Inflammatory macrophage treated with lipopolysaccharide for 1 hour (primary cell): ENCODE results near the gene GJB1.
"Not testable (repeated sequence)": the region's sequence is repeated elsewhere in the genome, so short reads cannot be mapped to it uniquely, and the experiment has no call there.

Experiments
- DNase-seq, 2 donors: peaks; one replicate each; pipeline ENCODE4 v3.0.0-alpha.2; 2020 to 2022

The GJB1 gene

DNA sequence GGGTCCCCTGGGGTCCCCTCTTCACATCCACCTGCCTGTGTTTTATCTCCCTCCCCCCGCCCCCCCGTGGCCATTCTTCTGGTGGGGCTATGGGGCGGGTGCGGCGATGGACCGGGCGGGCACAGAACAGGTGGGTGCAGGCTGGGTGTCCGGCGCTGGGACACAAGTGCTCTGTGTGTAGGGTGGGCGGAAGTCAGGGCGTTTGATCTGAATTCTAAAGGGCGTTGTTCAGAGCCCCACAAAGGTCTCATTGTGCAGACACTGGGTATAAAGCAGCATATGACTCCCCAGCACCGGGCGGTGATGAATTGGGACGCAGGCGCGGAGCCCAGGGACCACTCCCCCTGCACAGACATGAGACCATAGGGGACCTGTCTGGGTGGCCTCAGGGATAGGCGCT lies at the start of gene GJB1:
Gene GJB1, plus strand, starts transcription at position 296 of the 400 bp plus-strand sequence. CDS start 484 bp downstream, outside the sequence.
- DNase-seq, result no peak

DNA sequence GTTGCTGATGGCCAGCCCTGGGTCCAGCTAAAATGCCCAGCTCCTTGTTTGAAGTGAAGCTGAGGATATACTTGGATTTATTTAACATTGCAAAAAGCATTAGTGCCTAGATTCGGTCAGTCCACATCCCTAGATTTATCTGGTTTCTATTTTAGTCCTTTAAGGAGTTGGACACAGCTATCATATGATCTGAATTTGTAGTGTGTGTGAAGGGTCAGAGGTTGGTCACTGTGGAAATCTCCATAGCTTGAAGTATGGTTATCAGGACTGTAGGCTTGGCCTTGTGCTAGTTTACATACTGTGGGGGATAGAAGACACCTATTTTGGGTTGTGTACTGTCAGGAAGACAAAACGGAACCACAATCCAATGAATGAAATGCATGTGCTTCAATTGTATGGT lies 49.6 kb upstream of the GJB1 start:
- DNase-seq, result no peak

DNA sequence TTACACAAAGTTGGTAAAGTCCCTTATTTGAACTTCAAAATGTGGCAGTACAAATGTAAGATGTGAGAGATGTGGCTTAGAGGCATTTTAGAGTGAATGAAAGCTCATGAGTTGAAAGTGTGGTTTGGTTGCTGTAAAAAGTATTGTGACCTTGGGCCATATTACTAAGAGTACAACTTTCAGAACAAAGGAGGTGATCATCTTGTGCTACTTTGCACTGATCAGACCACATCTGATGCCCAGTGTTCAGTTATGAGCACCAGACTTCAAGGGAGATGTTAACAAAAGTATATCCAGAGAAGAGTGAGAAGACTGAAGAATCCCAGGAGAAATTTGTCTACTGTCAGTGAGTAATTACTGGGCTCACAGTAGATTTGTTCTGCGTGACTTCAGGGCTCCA lies 48.2 kb upstream of the GJB1 start:
- DNase-seq, result no peak

DNA sequence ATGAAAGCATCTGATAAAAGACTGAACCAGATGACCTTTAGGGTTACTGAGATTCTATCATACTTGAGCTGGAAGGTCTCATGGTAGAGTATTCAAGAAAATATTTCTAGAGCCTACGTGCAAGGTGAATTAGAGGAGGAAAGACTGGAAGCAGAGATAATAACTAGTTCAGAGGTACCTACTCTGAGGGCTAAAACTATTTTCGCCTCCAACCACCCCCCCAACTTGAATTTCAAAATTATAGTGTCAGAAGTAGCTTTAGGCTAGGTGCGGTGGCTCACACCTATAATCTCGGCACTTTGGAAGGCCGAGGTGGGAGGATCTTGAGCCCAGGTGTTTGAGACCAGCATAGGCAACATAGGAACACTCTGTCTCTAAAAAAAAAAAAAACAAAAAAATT lies 47.5 kb upstream of the GJB1 start:
- no peak for DNase-seq

DNA sequence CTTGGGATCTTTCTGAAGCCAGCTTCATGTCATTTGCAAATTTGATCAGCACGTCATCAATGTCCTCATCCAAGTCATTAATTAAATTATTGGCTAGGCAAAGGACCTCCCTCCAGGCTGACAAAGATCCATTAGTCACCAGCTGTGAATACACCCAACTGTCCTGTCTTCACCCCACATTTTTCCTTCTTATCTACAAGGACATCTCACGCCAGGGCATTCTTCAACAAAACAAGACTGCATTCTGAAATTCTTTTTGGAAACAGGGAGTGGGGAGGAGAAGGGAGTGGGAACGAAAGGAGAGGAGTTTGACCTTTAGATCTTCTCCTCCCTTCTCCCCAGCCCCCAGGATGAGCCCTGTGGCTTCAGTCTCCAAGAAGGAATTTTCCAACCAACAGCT lies 45.7 kb upstream of the GJB1 start:
- no peak for DNase-seq

DNA sequence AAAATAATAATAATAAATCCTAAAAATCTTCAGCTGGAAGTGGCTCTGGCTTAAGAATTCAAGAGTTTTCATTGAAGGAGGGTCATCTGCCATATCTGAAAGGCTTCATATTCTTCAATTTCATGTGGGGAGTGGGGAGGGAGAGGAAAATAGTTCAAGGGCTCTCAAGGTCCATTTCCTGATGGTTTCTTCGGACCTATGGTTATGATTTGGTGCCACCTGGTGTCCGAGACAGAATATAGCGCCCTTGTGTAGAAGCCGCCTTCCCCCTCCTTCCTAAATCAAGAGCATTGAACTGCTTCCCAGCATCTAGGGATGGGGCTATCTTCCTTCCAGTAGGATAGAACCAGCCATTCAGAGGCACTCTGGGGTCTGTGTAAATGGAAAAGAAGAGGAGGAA lies 44.1 kb upstream of the GJB1 start:
- DNase-seq, result peak in 1 of 2 donors; percentile 64

DNA sequence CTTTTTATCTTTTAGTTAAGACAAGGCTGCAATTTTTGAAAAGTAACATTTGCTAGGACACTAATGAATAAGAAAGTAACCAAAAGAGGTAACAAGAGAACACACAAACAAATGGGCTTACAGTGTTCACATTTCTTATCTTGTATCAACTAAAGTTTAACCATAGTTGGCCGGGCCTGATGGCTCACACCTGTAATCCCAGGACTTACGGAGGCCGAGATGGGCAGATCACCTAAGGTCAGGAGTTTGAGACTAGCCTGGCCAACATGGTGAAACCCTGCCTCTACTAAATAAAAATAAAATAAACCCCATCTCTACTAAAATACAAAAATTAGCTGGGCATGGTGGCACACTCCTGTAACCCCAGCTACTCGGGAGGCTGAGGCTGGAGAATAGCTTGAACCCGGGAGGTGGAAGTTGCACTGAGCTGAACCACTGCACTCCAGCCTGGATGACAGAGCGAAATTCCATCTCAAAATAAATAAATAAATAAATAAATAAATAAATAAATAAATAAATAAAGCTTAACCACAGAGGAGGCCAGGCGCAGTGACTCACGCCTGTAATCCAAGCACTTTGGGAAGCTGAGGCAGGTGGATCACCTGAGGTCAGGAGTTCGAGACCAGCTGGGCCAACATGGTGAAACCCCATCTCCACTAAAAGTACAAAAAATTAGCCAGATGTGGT lies 42.3 kb upstream of the GJB1 start:
- DNase-seq, result not testable (repeated sequence)

DNA sequence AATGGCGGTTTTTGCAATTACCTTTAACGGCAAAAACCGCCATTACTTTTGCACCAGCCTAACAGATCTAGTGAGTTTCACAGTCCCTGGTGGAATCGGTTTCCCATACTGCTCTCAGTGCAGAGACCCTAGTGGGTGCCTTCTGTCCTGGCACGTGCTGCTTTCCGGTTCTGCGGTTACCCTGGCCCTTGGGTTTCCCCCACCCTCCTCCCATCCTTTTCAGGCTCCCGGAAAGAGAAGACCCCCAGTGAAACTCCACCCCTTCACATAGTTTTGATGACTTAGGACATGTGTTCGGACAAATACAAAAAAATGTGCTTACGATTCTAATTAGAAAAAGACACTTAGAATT lies 41.5 kb upstream of the GJB1 start:
- peak in 1 of 2 donors; percentile 10 for DNase-seq

DNA sequence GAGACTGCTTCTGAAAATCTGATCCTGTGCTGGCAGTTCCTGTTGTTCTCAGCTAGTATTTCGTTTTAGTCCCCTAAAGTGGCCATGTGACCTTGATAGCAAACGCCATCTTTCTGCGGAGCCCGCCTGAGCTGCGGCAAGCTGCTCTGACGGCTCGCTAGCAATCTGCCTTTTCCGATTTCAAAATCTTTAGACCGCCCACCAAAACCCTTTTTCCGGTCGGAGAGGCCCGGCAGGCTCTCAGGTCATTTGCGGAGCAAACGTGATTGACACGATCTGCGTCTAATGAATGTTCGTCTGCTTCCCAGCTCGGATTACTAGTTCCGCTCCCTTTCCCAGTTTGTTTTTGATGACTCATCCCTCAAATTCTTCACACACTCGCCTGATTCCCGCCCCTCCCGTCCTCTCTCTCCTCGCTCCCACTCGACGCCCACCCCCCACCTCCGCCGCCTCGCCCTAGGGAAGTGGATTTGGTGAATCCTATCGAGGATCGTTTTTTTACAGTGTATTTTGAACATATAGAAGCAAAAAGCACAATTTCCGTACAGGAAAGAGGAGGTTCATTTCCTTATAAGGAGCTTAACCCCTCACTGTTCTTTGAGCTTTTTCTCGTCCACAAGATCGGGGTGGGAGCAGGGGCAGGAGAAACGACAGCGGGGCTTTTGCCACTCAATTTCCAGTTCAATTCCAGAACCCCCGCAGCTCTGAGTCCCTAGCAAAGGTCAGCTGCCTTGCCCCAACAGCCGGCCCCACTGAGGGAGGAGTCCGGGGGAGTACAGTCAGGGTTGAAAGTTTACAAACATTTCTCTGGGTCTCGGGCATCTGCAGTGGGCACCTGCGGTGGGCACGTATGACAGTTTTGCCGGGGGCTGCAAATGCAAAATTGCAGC lies 40.9 kb upstream of the GJB1 start:
- peak; percentile 88 to 94 for DNase-seq

DNA sequence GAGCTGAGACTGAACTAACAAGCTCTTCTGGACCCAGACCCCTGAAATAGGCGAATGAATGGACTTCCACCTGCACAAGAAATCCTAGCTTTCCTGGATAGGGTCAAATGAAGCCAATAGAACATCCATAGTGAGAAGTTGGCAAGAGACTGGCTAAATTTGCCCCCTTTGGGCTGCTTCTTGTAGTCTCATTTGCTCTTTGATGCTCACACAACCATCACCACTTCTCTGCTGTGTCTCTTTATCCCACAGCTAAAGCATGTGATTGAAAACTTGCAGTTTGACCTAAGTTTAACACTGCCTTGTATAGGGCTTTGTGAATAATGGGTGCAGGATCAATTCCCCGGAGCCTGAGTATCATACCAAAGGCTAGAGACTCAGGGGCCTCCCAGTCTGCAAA lies 40.2 kb upstream of the GJB1 start:
- no peak for DNase-seq

DNA sequence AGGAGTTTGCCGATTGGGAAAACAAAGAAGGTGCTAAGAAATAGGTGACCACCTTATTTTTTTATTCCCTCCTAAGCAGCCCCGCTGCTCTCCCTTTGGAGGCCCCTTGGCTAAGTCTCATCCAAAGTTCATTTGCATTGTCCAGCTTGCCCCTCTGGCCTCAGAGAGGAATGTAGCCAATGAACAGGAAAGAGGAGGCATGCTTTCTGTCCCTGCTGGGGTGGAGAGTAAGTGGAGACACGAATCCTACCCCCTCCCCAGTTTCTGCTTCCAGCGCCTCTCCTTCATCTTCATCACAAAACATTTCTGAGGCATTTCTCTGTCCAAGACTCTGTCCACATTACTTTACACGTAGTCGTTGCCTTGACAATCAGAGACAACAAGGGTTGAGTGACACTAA lies 39.7 kb upstream of the GJB1 start:
- no peak for DNase-seq

DNA sequence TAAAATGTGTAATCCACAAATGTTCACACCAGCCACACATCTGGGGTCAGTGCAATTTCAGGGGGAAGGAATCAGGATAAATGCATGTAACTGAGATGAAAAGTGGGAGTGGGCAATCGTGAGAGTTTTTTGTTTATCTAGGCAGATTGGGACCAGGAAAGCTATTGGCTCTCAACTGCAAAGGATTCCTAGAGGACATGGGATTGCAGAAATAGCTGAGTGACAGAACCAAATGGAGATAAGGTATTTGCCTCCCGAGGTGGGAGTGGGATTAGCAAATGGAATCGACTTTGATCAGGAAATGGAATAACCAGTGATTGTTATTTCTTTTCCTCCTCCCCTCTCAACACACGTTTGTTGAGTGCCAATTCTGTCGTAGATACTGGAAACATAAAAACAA lies 38.9 kb upstream of the GJB1 start:
- no peak for DNase-seq

DNA sequence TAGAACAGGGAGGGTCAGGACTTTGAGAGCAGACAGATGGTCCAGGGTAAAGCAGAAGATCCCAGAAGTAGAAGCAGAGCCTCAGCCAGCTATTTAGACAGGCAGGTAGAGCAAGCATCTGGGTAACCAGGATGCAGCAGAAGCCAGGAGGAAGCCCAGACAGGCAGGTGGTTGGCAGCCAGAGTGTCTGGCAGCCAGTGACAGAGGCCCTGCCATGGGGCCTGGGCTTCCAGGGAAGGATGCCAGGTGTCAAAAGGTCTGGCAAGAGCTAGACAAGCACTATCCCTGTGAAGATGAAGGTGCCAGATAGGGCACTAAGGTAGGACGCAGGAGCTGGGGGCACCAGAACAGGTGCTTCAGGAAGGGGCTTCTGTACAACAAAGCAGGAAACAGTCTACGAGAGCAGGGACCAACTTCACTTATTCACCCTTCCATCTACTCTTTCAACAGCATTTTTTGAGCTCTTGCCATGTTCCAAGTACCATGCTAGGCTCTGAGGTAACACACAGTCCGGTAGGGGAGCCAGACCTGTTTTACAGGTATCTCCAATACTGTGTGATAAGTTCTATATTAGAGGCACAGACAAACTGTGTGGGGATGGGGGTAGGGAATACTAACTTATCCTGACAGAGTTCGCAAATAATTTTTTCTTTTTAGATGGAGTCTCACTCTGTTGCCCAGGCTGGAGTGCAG lies 38.1 kb upstream of the GJB1 start:
- no peak for DNase-seq

DNA sequence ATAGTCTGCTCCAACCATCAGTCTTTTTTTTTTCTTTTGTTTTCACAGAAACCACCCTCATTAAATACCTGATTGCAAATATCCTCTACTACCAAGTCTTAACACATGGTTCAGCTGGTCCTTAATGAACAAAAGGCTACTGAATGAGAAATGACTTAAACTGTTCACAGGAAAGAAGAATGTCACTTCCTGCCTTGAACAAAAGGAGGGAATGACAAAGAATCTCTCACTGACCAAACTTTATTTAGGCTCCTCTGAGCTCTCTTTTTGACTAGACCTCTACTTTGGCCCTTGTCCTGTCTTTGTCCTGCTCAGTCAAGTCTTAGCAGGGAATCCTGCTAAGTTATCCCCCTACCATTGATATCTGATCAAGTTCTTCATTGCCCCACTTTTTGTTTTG lies 31.8 kb upstream of the GJB1 start:
- DNase-seq, result no peak

DNA sequence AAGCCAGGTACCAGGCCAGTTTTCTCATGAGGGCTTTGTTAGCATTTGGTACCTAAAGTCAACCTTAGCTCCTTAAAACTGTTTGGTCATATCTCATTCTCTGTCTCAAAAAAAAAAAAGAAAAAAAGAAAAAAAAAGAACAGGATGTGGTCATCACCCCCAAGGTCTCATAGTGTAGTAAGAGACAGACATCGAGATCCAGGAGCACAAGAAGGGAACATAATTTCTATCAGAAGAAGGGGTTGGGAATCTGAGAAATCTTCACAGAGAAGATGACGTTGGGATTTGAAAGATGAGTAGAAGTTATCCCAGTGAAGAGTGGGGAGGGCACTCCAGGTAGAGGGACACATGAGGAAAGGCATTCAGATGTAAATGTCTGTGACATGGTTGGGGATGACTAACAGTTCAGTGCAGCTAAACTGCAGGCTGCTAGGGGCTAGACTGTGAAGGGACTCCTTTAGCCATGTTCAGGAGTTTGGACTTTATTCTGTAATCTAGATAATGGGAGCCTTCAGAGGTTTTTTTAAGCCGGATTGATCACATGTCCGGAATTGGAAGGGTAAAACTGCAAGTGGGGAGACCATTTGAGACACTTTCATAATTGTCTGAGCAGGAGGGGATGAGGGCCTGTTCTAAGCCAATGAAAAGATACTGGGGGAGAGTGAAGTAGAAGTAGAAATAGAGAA lies 26.9 kb upstream of the GJB1 start:
- DNase-seq, result no peak

DNA sequence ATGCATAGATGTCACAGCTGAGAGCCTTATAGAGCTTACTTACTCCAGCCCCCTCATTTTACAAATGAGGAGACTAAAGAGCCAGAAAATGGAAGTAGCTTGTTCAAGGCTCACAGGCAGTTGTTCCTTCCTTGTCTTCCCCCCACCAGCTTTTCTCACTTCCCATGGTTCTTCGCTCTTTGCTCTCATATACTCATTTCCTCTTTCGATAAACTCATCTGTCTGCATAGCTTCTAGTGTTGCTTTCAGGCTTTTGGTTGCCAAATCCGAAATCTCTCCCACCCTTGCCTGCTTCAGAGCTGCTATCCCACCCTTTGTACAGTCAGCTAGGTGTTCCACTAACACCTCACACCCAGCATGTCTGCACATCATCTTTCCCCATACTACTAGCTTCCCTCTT lies 25.0 kb upstream of the GJB1 start:
- peak; percentile 46 to 49 for DNase-seq

DNA sequence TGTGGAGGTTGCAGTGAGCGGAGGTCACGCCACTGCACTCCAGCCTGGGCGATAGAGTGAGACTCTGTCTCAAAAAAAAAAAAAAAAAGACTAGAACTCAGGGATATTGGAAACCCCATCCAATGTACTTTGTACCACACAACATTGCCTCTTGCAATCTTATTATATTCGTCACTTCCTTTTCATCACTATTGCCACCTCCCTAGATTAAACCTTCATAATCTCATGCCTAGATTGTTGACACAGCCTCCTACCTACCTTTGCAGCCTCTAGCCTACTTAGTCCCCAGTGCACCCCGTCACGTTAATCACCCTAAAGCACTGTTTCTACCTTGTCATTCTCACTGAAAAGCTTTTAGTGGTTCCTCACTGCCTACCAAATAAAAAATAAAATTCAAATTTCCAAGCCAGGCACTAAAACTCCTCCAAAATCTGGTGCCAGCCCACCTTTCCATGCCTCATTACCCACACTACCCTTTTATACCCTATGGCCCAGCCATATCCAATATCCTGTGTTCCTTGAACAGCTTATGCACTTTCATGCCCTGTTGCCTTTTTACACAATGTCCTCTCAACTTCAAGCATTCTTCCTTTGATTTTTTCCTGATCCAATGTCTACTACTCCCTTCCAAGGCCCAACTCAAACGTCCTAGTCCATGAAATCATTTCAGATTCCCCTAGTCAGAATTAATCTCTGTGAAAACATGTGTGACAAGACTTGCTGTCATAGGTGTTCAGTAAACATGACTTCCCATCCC lies 23.6 kb upstream of the GJB1 start:
- DNase-seq, result no peak

DNA sequence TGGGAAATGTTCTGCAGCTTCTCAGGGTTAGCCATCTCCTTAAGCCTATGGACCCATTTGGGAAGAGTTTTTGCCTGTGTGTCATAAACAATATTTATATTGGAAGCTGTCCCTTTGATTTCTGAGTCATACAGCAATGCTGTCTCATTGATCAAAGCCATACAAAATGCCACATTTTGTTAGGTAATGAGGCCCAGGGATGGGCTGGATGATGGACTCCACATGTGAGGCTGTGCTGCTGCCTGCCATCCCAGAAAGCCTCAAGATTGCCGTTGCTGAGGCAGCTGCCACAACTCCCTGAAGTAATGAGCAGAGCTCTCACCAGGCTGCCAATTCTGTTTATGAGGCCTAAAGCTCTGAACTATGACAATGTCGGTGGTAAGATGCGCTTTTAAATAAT lies 12.2 kb upstream of the GJB1 start:
- no peak for DNase-seq

DNA sequence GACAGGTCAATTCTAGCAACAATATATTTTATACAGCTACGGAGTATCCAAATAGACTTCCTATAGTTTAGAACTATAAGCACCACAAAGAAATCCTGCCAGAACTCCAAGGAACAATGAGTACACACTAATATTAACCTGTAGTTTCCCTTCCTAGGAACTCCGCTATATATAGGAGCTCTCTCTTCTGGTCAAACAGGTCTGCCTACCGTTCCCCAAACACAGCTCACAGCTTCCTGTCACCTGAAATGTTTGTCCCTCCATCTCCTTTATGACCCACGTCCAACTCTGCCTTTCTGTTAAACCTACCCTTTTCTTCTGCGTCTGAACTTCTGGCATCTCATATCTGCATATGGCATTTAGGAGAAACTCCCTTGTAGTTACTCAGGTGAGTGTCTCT lies 10.5 kb upstream of the GJB1 start:
- DNase-seq, result no peak

DNA sequence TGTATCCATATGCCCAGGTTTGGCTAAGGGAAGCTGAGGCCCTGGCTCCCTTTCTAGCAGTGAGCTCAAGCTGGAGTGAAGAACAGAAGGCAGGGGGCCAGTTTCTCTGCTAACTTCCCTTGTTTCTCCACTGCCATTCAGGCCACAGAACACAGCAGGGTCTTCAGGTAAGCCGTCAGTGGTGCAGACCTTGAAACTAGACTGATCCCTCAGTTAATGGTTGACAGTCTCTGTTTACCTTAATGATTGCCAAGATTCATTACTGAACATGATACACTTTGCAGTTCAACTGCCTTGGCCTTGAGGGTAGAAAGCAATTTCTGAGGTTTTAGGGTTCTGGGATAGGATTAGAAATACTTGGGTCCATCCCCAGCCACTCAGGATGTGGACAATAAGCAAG lies 8.9 kb upstream of the GJB1 start:
- DNase-seq, result no peak

DNA sequence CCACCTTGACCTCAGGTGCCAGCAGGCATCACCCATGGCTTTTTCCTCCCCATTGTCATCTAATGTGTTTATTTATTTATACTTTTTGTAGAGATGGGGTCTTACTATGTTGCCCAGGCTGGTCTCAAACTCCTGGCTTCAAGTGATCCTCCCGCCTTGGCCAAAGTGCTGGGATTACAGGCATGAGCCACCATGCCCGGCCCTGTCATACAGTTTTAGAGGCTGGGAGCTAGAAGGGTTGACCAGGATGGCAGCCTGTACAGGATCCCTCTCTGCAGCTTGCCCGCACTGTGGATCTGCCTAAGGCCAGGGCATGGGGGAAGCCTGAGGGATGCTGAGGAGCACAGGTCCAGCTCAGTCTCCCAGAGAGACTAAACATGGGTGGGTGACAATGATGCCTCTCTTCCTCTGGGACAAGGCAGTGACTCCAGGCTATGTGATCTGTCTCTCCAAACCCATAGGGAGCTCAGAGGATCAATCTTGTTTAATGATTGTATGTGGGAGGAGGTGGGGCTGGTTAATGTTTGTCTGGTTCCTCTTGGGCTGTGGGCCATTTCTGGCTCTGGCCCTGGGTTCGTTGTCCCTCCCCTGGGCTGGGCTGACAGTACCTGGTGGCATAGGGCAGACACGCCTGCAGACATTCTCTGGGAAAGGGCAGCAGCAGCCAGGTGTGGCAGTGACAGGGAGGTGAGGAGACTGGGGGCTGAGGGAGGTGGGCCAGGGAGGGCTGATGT lies 8.3 kb upstream of the GJB1 start:
- DNase-seq, result no peak
